Retinal pigment epithelial cell (primary cell): ENCODE data around the gene NKX3-2.
"Not testable (repeated sequence)": the region's sequence is repeated elsewhere in the genome, so short reads cannot be mapped to it uniquely, and the experiment has no call there.

Experiments used
- DNase-seq: peaks from one replicate; pipeline ENCODE4 v3.0.0-alpha.2; 2010; ENCODE audit warnings: low read depth
- H3K4me3 ChIP-seq: 2 replicates; pipeline ENCODE4 v1.5.1; 2011; ENCODE audit warnings: mild to moderate bottlenecking, low read length, control low read depth, moderate library complexity
- CTCF ChIP-seq: conservative IDR thresholded peaks from 2 replicates; pipeline ENCODE4 v1.5.1; 2011; ENCODE audit warnings: low read depth, low read length, control low read depth, inconsistent platforms

The NKX3-2 gene

DNA sequence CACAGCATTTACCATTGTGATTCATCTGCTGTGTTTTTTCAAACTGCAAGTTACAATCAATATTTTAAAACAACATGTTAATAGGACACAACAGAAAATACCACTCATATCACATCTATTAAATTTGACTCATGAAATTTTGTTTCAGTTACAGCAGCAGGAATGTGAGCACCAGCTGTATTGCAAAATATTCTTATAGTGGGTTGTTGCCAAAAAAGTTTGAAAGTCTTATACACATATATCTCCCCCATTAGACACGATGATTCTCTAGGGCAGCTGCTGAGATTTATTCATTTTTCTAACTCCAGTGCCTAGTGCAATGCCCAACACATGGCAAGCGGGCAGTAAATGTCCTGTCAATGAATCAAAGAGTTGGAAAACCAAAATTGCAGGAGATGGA, 26.6 kb upstream of the NKX3-2 start:
- no peak for TF ChIP-seq CTCF
- DNase-seq = no peak

DNA sequence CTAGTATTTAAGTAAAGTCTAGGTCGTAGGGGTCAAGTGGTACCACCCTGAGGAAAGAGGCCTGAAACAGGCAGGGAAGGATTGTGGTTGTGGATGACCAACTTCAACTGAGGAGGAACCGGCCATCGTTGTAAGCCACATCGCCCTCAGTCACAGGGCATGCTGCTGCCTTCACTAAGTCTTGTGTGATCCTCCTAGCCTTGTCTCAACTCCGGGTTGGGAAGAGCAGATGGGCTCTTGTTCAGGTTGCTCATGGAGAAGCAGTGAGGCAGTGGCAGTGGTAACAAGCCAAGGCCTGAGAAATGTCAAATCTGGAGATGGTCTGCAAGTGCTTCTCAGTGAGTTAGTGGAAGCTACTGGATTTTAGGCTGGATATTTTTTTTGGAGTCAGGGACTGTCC, 22.8 kb upstream of the NKX3-2 start:
- TF ChIP-seq CTCF = no peak
- DNase-seq = no peak

More for the DNA sequence above, 26.6 kb upstream of the NKX3-2 start:
- H3K4me3 ChIP-seq = no peak overlapping the region

GRCh38 chr4:13562876-13563275, 18.6 kb upstream of the NKX3-2 start:
- no peak for TF ChIP-seq CTCF
- DNase-seq = no peak
- no peak overlapping the region for H3K4me3 ChIP-seq

More for the DNA sequence above, 22.8 kb upstream of the NKX3-2 start:
- H3K4me3 ChIP-seq = no peak overlapping the region

DNA sequence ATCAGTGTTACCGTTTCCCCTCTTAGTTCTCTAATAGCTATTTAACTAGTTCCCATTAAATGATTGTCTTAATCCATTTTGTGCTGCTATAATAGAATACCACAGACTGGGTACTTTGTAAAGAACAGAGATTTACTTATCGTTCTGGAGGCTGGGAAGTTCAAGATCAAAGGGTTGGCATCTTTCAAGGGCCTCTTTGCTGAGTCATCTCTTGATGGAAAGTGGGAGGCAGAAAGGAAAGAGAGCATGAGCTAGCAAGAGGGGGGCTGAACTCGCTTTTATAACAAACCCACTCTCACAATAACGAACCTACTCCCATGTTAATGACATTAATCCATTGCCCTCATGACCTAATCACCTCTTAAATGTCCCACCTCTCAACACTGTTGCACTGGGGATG, 17.4 kb upstream of the NKX3-2 start:
- no peak overlapping the region for H3K4me3 ChIP-seq
- no peak for TF ChIP-seq CTCF
- no peak for DNase-seq

DNA sequence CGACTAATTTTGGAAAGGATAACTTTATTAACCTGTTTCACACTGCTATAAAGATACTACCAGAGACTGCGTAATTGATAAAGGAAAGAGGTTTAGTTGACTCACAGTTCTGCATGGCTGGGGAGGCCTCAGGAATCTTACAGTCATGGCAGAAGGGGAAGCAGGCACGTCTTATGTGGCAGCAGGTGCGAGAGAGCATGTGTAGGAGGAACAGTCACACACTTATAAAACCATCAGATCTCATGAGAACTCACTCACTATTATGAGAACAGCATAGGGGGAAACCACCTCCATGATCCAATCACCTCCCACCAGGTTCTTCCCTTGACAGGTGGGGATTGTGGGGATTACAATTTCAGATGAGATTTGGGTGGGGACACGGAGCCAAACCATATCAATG, 15.8 kb upstream of the NKX3-2 start:
- not testable (repeated sequence) for DNase-seq, H3K4me3 ChIP-seq

GRCh38 chr4:13559413-13559812, 15.1 kb upstream of the NKX3-2 start:
- DNase-seq = no peak
- TF ChIP-seq CTCF = no peak
- H3K4me3 ChIP-seq = no peak overlapping the region

DNA sequence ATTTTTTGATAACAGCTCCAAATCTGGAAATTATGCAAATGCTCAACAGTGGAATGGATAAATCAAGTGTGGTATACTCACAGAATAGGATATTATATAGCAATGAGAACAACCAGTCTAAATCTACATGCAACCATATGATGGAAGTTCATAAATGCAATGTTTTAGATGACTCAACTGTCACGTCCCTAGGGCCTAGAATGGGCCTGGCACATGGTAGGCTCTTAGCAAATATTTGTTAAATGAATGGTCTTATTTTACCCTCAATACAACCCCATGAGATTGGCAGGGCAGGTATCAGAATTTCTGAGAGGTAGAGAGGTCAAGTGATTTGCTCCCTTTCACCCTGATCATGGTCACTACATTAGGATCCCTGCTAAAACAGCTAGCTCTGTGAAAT, 14.6 kb upstream of the NKX3-2 start:
- DNase-seq = no peak
- no peak overlapping the region for H3K4me3 ChIP-seq
- no peak for TF ChIP-seq CTCF

DNA sequence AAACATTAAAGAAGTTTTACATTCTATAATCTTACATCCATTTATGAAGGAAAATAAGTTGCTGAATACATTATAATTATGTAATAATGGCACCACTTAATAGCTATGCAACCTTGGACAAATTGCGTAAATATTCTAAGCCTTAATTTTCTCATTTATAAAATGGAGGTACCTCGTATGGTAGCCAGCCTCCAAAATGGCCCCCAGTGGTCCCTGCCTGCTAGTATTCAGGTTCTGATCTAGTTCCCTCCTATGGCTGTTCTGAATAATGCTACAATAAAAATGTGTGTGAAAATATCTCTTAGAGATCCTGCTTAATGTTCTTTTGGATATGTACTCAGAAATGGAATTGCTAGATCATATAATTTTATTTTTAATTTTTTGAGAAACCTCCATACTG, 11.0 kb upstream of the NKX3-2 start:
- no peak for DNase-seq
- TF ChIP-seq CTCF = no peak
- H3K4me3 ChIP-seq = no peak overlapping the region
